ENCODE results near the gene EZR.

The EZR gene

GRCh38 chr6:158752613-158753012, 66.6 kb downstream of the EZR start:
- Histone ChIP-seq H3K9me3 (ENCODE audit: insufficient read depth, low read length) (no peaks in the 10 kb centered on the region), H3K27ac (ENCODE audit: low read length) (no peak overlapping the region), H2AFZ (ENCODE audit: low read depth, low read length) (no peak overlapping the region), H3K4me3 (ENCODE audit: low read length) (no peak overlapping the region), H3K9ac (ENCODE audit: low read length) (no peak overlapping the region), H3K4me2 (ENCODE audit: low read length) (no peak overlapping the region), H3K27me3 (ENCODE audit: low read depth, low read length) (no peaks in the 10 kb centered on the region), H3K79me2 (ENCODE audit: low read length) (no peaks in the 10 kb centered on the region), H3K4me1 (ENCODE audit: low read length) (peaks cover 8% of the 10 kb centered on the region; the same call in 1 of the 2 replicates), H3K36me3 (replicated peaks; ENCODE audit: low read depth, low read length) (no peaks in the 10 kb centered on the region), H4K20me1 (ENCODE audit: insufficient read depth, low read length) (no peaks in the 10 kb centered on the region)
- TF ChIP-seq EZH2phosphoT487 (IDR thresholded peaks at IDR 0.05; ENCODE audit: low read depth) (no peak), CTCF (IDR thresholded peaks at IDR 0.05; ENCODE audit: low read depth, low read length) (peak; percentile 35)

- Histone ChIP-seq H3K9ac (ENCODE audit: low read length) (no peak overlapping the region), H3K4me1 (ENCODE audit: low read length) (peaks cover 8% of the 10 kb centered on the region; the same call in 1 of the 2 replicates), H3K79me2 (ENCODE audit: low read length) (no peaks in the 10 kb centered on the region), H3K27me3 (ENCODE audit: low read depth, low read length) (no peaks in the 10 kb centered on the region), H4K20me1 (ENCODE audit: insufficient read depth, low read length) (no peaks in the 10 kb centered on the region), H3K27ac (ENCODE audit: low read length) (no peak overlapping the region), H3K4me2 (ENCODE audit: low read length) (no peak overlapping the region), H3K36me3 (replicated peaks; ENCODE audit: low read depth, low read length) (no peaks in the 10 kb centered on the region), H3K9me3 (ENCODE audit: insufficient read depth, low read length) (no peaks in the 10 kb centered on the region), H3K4me3 (ENCODE audit: low read length) (no peak overlapping the region), H2AFZ (ENCODE audit: low read depth, low read length) (no peak overlapping the region)
- no peak for TF ChIP-seq EZH2phosphoT487 (IDR thresholded peaks at IDR 0.05; ENCODE audit: low read depth)
- no peak for TF ChIP-seq CTCF (IDR thresholded peaks at IDR 0.05; ENCODE audit: low read depth, low read length)
Observed at GRCh38 chr6:158751921-158752320, 67.2 kb downstream of the EZR start.

GRCh38 chr6:158751224-158751623, 67.9 kb downstream of the EZR start:
- Histone ChIP-seq H3K4me1 (ENCODE audit: low read length) (peaks cover 8% of the 10 kb centered on the region; the same call in 1 of the 2 replicates), H4K20me1 (ENCODE audit: insufficient read depth, low read length) (no peaks in the 10 kb centered on the region), H3K27ac (ENCODE audit: low read length) (no peak overlapping the region), H3K36me3 (replicated peaks; ENCODE audit: low read depth, low read length) (no peaks in the 10 kb centered on the region), H3K4me2 (ENCODE audit: low read length) (no peak overlapping the region), H3K27me3 (ENCODE audit: low read depth, low read length) (no peaks in the 10 kb centered on the region), H3K9ac (ENCODE audit: low read length) (no peak overlapping the region), H3K79me2 (ENCODE audit: low read length) (no peaks in the 10 kb centered on the region), H2AFZ (ENCODE audit: low read depth, low read length) (no peak overlapping the region), H3K9me3 (ENCODE audit: insufficient read depth, low read length) (no peaks in the 10 kb centered on the region), H3K4me3 (ENCODE audit: low read length) (no peak overlapping the region)
- TF ChIP-seq EZH2phosphoT487 (IDR thresholded peaks at IDR 0.05; ENCODE audit: low read depth) (no peak), CTCF (IDR thresholded peaks at IDR 0.05; ENCODE audit: low read depth, low read length) (no peak)

GRCh38 chr6:158744986-158745430, 74.2 kb downstream of the EZR start:
- no peaks in the 10 kb centered on the region for H3K9me3 ChIP-seq (ENCODE audit: insufficient read depth, low read length)
- TF ChIP-seq EZH2phosphoT487 (IDR thresholded peaks at IDR 0.05; ENCODE audit: low read depth) (no peak), CTCF (IDR thresholded peaks at IDR 0.05; ENCODE audit: low read depth, low read length) (no peak)
- no peaks in the 10 kb centered on the region for H3K79me2 ChIP-seq (ENCODE audit: low read length)
- H3K4me3 ChIP-seq (ENCODE audit: low read length): no peak overlapping the region
- H3K4me2 ChIP-seq (ENCODE audit: low read length): no peak overlapping the region
- H2AFZ ChIP-seq (ENCODE audit: low read depth, low read length): no peak overlapping the region
- H3K9ac ChIP-seq (ENCODE audit: low read length): no peak overlapping the region
- H3K4me1 ChIP-seq (ENCODE audit: low read length): no peaks in the 10 kb centered on the region
- no peak overlapping the region for H3K27ac ChIP-seq (ENCODE audit: low read length)
- H3K36me3 ChIP-seq (replicated peaks; ENCODE audit: low read depth, low read length): no peaks in the 10 kb centered on the region
- H4K20me1 ChIP-seq (ENCODE audit: insufficient read depth, low read length): no peaks in the 10 kb centered on the region
- no peaks in the 10 kb centered on the region for H3K27me3 ChIP-seq (ENCODE audit: low read depth, low read length)

Data from OCI-LY3 (cell line).